Measurements from ENCODE around the gene TROAP.

- TF ChIP-seq SP1 (IDR thresholded peaks at IDR 0.05) (no peak), ARNT (IDR thresholded peaks at IDR 0.05) (no peak), ELF4 (IDR thresholded peaks at IDR 0.05) (no peak), TARDBP (IDR thresholded peaks at IDR 0.05) (no peak), PKNOX1 (IDR thresholded peaks at IDR 0.05) (peak; percentile 80)
These were observed 8.5 kb downstream of the TROAP start for GRCh38 chr12:49331380-49332222.
